ENCODE data around the gene UVSSA. TPM values are rescaled to one million over a fixed set of nuclear protein-coding genes. Genes with fewer than 3 reads are reported as not detected.

Gene UVSSA
- total and polyA plus RNA-seq, 9 of the 15 experiments (the other 6 are each of a cell fraction or from before 2014, with no cell fraction given), result 0.21 to 14.6 (median 3.3) TPM

DNA sequence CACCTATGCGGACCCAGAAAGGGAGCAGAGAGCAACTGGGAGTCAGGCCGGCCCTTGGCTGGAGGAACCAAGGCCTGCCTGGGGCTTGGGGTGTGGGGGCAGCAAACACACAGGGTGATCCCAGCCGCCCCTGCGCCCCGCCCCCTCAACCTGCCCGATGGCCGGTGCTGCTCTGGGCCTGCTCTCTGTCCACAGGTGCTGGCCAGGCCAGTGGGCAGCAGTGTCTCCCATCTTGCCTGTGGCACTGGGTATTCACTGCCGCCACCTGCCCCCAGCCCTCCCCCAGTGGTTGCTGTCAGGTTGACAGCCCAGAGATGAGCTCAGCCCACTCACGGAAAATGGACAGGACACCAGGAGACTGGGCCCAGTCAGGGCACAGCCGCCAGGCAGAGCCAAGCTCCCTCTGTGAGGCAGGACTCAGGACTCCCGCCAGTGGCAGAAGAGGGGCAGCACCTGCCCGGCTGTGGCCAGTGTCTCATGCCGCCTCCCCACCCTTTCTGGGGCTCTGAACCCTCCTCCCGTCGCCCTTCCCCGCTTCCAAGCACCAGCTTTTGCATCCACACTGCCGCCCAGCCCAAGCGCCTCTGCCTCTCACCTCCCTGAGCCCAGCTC, 54.5 kb downstream of the UVSSA start:
- 2% methylated on average over 15 of the region's 18 CpGs for WGBS (ENCODE audit: insufficient coverage, low coverage, missing lambda C conversion rate)
- TF ChIP-seq FOXP4 (CRISPR knock-in tag; IDR thresholded peaks at IDR 0.05; ENCODE audit: borderline replicate concordance) (no peak), ZNF263 (CRISPR knock-in tag; IDR thresholded peaks at IDR 0.05; ENCODE audit: borderline replicate concordance) (peak; percentile 75)
- intact Hi-C loops (cut with micrococcal nuclease) (no loop called here), in situ Hi-C loops (cut with MboI) (no loop called here)
- H3K9ac ChIP-seq (ENCODE audit: insufficient read depth in 1 of 2, low read depth in 2 of 2, low read length in 2 of 2), result no peak overlapping the region
- peaks cover 12 to 45% of the 10 kb centered on the region in 2 experiments; a peak in 3 of 5 replicates for H3K27me3 ChIP-seq (ENCODE audit: control insufficient read depth in 2 of 2, insufficient read depth in 2 of 2, low read length in 2 of 2)
- BruUV-seq (replicated peaks), result no TSS peak
- H2AFZ ChIP-seq (ENCODE audit: low read depth, low read length), result no peak overlapping the region
- DNase-seq (ENCODE audit: extremely low read depth in 1 of 4, low spot score in 3 of 4), result no peak
- ChIA-PET POLR2A (interaction anchor here (0.6 to 1.2 kb wide), 4 partner anchors 15 to 201 kb away, joined by 3 to 5 read pairs (median 4); no protein-coding TSS in a partner anchor), CTCF (ENCODE audit: low intra/inter-chr PET ratio) (no interaction called here)
- peaks cover 3 to 36% of the 10 kb centered on the region in 2 experiments; a peak in 3 of 5 replicates for H3K4me1 ChIP-seq (replicated peaks in 1 of 2; ENCODE audit: control insufficient read depth in 2 of 2, insufficient read depth in 2 of 2, low read length in 2 of 2)
- H4K20me1 ChIP-seq (replicated peaks; ENCODE audit: control insufficient read depth, insufficient read depth, low read length), result no peaks in the 10 kb centered on the region
- H3K79me2 ChIP-seq (ENCODE audit: control insufficient read depth, insufficient read depth, low read length), result no peaks in the 10 kb centered on the region
- FAIRE-seq, result no peak
- no peak overlapping the region for H3K27ac ChIP-seq (ENCODE audit: extremely low read depth, low read depth, low read length)
- ATAC-seq, result no peak; the same call in 2 of the 3 replicates
- no peaks in the 10 kb centered on the region for H3K9me1 ChIP-seq (ENCODE audit: control insufficient read depth, insufficient read depth, low read length)
- no peaks in the 10 kb centered on the region for H3K36me3 ChIP-seq (ENCODE audit: control insufficient read depth, insufficient read depth, low read length)
- H3K4me2 ChIP-seq (ENCODE audit: insufficient read depth, low read length), result no peak overlapping the region
- no peak overlapping the region for H3K4me3 ChIP-seq
- no peaks in the 10 kb centered on the region for H3K9me3 ChIP-seq (replicated peaks; ENCODE audit: control insufficient read depth, insufficient read depth, low read depth, low read length)

All from K562 (cell line).